CD4-positive, CD25-positive, alpha-beta regulatory T cell (primary cell): ENCODE measurements around the gene OR10H1. TPM values are rescaled to one million over a fixed set of nuclear protein-coding genes. Genes with fewer than 3 reads are reported as not detected.
"Not testable (repeated sequence)": the region's sequence is repeated elsewhere in the genome, so short reads cannot be mapped to it uniquely, and the experiment has no call there.

Experiments
- ATAC-seq, 2 donors: fragments of 150-1000 bp; cut with Tn5 transposase; one replicate each; pipeline ENCODE4 v1.10.0; 2021; ENCODE audit warnings: low read depth in 2 of 2, moderate number of reproducible peaks in 2 of 2, moderate library complexity in 1 of 2
- DNase-seq, 3 donors: peaks; one replicate each; pipeline versions ENCODE4 v3.0.0 to v3.0.0-alpha.2; 2012 to 2022; ENCODE audit warnings: mixed read lengths in 1 of 3
- H3K27ac ChIP-seq: one replicate; pipeline ENCODE4 v1.7.0; 2013; ENCODE audit warnings: mild to moderate bottlenecking, low read length; ENCODE audit not compliant: insufficient read depth, poor library complexity, severe bottlenecking
- H3K27me3 ChIP-seq: one replicate; pipeline ENCODE4 v1.7.0; 2013; ENCODE audit warnings: low read length; ENCODE audit not compliant: control insufficient read depth, insufficient read depth
- H3K36me3 ChIP-seq: one replicate; pipeline ENCODE4 v1.7.0; 2013; ENCODE audit warnings: mild to moderate bottlenecking, low read length, moderate library complexity; ENCODE audit not compliant: control insufficient read depth, insufficient read depth
- H3K4me1 ChIP-seq: 2 replicates; pipeline ENCODE4 v1.7.0; 2013; ENCODE audit warnings: mild to moderate bottlenecking, low read length; ENCODE audit not compliant: insufficient read depth, control insufficient read depth, poor library complexity, severe bottlenecking
- H3K4me3 ChIP-seq: one replicate; pipeline ENCODE4 v1.7.0; 2013; ENCODE audit warnings: low read depth, mild to moderate bottlenecking, low read length, moderate library complexity
- H3K9me3 ChIP-seq, 2 experiments: 1 replicate in 1 of 2; 2 replicates in 1 of 2; pipeline ENCODE4 v1.7.0; 2013; ENCODE audit warnings: low read length in 2 of 2, mild to moderate bottlenecking in 1 of 2, moderate library complexity in 1 of 2; ENCODE audit not compliant: control insufficient read depth in 2 of 2
- H3K27ac Mint-ChIP-seq, 3 donors: one replicate each; pipeline ENCODE4 v1.8.0; 2020 to 2022; ENCODE audit warnings: mild to moderate bottlenecking in 3 of 3, mixed read lengths in 3 of 3, moderate library complexity in 2 of 3
- H3K27me3 Mint-ChIP-seq: one replicate; pipeline ENCODE4 v1.8.0; 2022; ENCODE audit warnings: mild to moderate bottlenecking, mixed read lengths
- H3K36me3 Mint-ChIP-seq: one replicate; pipeline ENCODE4 v1.8.0; 2020; ENCODE audit warnings: mixed read lengths
- H3K4me1 Mint-ChIP-seq, 4 donors: one replicate each; pipeline ENCODE4 v1.8.0; 2020 to 2022; ENCODE audit warnings: mixed read lengths in 4 of 4, mild to moderate bottlenecking in 1 of 4
- H3K4me3 Mint-ChIP-seq, 4 donors: one replicate each; pipeline ENCODE4 v1.8.0; 2020 to 2022; ENCODE audit warnings: mild to moderate bottlenecking in 4 of 4, mixed read lengths in 4 of 4, moderate library complexity in 3 of 4
- H3K9me3 Mint-ChIP-seq, 7 donors: one replicate each; pipeline ENCODE4 v1.8.0; 2020 to 2022; ENCODE audit warnings: mixed read lengths in 7 of 7, mild to moderate bottlenecking in 3 of 7, moderate library complexity in 2 of 7
- polyA plus RNA-seq, 4 donors: library from polyadenylated mRNA; unstranded; fragments of 300-500 nt; fragmentation: Illumina TruSeq; gene quantifications; one replicate each; pipeline ENCODE4 v1.2.3, GENCODE V29; 2021
- total RNA-seq: library from RNA; stranded (reverse); gene quantifications from one replicate; pipeline ENCODE4 v1.2.3, GENCODE V29; 2022

OR10H1 gene
- total and polyA plus RNA-seq, 5 donors from 2014 or later: not detected

DNA sequence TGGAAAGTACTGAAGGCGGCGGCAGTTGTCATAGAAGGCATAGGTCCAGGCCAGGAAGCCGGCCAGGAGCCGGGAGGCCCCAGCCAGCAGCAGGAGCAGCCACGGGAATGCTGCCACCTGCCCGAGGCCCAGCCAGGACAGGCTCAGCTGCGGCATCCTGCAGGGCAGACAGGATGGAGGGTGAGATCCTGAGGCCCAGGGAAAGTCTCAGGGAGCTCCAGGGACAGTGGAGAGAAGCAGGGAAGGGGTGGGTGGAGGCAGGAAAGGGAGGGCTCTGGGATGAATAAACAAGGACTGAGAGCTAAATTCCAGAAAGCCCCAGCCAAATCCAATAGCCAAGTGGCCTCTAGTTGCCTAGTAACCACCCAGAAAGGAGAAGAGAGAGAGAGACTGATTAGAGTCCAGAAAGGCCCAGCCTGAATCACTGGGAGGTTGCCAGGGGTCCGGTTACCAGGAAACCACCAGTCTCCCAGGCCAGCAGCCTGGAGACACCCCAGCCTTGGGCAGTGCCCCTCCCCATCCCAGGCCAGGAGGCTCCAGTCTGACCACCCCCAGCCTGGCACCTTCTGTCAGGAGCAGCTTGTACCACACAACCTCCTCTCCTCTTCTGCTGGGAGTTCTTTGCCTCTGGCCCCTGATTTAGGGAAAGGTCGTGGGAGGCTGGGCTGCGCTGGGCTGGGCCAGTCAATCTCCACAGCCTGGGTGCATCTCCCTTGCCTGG lies 35.5 kb downstream of the OR10H1 start:
- no peaks in the 10 kb centered on the region for H3K36me3 Mint-ChIP-seq
- no peaks in the 10 kb centered on the region for H3K4me1 ChIP-seq
- no peaks in the 10 kb centered on the region for H3K27me3 ChIP-seq
- H3K4me1 Mint-ChIP-seq: peaks cover 0 to 8% (median 0%) of the 10 kb centered on the region in 4 donors
- H3K36me3 ChIP-seq: no peaks in the 10 kb centered on the region
- peaks cover 0 to 3% (median 0%) of the 10 kb centered on the region in 7 donors for H3K9me3 Mint-ChIP-seq
- H3K27me3 Mint-ChIP-seq: peaks cover 5% of the 10 kb centered on the region
- H3K27ac Mint-ChIP-seq: no peak overlapping the region
- ATAC-seq (no peak), DNase-seq (no peak)
- no peaks in the 10 kb centered on the region for H3K9me3 ChIP-seq
- no peak overlapping the region for H3K27ac ChIP-seq
- no peak overlapping the region for H3K4me3 ChIP-seq
- H3K4me3 Mint-ChIP-seq: no peak overlapping the region

DNA sequence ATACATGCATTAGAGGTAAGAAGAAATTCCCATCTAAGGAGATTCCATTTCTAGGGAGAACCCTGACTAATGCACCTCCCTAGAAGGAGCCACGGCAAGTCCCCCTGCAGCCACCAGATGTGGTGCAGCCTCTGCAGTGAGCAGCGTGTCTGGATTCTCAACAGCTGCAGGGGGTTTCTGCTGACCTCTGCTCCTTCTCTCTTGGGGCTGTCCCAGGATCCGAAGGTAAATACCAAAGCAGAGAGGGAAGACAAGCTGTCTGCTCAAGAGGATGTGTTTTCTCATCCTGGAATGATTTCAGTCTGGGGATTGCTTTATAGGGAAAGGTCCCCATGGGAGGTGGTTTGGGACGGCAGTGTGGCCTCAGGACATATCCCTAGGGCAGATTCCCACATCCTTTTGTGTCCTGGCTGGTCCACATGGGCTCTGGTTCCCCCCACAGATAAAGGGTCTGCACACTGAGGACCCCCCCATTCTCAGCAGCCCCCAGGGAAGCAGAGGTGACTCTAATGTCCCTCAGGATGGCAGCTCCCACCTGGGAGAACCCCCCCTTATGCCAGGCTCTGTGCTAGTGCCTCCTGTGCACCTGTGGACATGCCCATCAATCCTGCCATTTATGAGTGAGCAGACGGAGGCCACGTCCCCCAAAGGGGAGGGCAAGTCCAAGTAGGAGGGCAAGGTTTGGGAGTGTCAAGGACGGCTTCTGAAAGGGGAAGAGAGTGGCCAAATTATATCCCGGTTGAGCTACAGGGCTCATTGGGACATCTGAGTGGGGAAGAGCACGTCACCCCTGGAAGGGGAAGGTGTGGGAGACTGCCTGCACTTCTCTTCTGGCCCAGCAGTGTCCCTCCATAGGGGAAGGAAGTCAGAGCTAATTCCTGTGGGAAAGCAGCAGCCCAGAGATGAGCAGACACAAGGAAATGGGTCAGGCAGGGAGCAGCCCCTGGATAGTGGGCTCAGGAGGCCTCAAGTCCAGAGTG lies 38.2 kb downstream of the OR10H1 start:
- Mint-ChIP-seq H3K9me3 (peaks cover 0 to 1% (median 0%) of the 10 kb centered on the region in 7 donors), H3K4me3 (no peak overlapping the region), H3K36me3 (no peaks in the 10 kb centered on the region), H3K27me3 (peaks cover 9% of the 10 kb centered on the region), H3K4me1 (peaks cover 0 to 8% (median 0%) of the 10 kb centered on the region in 4 donors), H3K27ac (peak overlapping the region in 1 of 3 donors; percentile 41)
- ATAC-seq: no peak
- H3K4me1 ChIP-seq: no peaks in the 10 kb centered on the region
- no peak overlapping the region for H3K27ac ChIP-seq
- H3K36me3 ChIP-seq: no peaks in the 10 kb centered on the region
- peaks cover 3% of the 10 kb centered on the region for H3K27me3 ChIP-seq
- H3K9me3 ChIP-seq: no peaks in the 10 kb centered on the region
- DNase-seq: no peak
- H3K4me3 ChIP-seq: no peak overlapping the region

DNA sequence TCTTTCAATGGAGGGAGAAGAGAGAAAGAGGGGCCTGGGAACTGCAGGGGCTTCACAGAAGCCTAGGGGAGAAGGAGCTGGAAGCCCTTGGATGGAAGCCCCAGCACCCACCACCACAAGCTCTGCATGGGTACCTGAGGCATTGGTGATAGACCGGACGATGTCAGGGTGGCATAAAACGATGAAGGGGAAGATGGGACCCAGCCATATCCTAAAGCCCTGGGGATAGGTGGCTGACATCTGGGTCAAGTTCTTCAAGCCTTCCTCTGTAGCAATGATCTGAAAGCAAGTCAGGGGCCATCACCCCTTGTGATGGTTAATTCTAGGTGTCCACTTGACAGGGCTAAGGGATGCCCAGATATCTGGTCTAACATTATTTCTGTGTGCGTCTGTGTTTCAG lies 39.2 kb downstream of the OR10H1 start:
- Mint-ChIP-seq H3K36me3 (no peaks in the 10 kb centered on the region), H3K4me3 (no peak overlapping the region), H3K4me1 (peaks cover 0 to 8% (median 0%) of the 10 kb centered on the region in 4 donors), H3K27ac (peak overlapping the region in 1 of 3 donors; percentile 14), H3K9me3 (peaks cover 0 to 3% (median 2%) of the 10 kb centered on the region in 7 donors), H3K27me3 (peaks cover 9% of the 10 kb centered on the region)
- no peaks in the 10 kb centered on the region for H3K4me1 ChIP-seq
- no peaks in the 10 kb centered on the region for H3K36me3 ChIP-seq
- ATAC-seq (no peak), DNase-seq (no peak)
- no peak overlapping the region for H3K27ac ChIP-seq
- no peaks in the 10 kb centered on the region for H3K9me3 ChIP-seq
- peaks cover 3% of the 10 kb centered on the region for H3K27me3 ChIP-seq
- no peak overlapping the region for H3K4me3 ChIP-seq

DNA sequence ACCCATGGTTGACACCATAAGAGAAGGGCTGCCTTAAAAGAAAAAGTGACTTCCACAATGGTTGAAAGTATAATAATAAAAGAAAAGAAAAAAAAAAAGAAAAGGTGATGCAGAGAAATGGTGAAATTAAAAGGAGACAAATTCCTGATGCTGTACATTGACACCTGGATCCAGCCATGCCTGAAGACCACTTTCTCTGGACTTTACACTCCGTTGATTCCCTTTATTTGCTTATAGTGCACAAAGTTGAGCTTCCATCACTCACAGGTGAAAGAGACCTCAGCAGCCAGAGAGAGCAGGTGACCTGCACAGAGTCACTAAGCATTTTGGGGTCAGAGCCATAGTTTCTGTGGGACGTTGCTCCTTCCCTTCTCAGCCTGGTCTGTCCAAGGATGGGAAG lies 40.2 kb downstream of the OR10H1 start:
- no peak overlapping the region for H3K27ac ChIP-seq
- no peaks in the 10 kb centered on the region for H3K36me3 ChIP-seq
- no peaks in the 10 kb centered on the region for H3K9me3 ChIP-seq
- H3K36me3 Mint-ChIP-seq: no peaks in the 10 kb centered on the region
- no peak overlapping the region for H3K4me3 ChIP-seq
- no peak overlapping the region for H3K4me3 Mint-ChIP-seq
- no peaks in the 10 kb centered on the region for H3K4me1 Mint-ChIP-seq
- H3K27ac Mint-ChIP-seq: no peak overlapping the region
- no peaks in the 10 kb centered on the region for H3K4me1 ChIP-seq
- DNase-seq (no peak), ATAC-seq (no peak)
- H3K27me3 ChIP-seq: peaks cover 3% of the 10 kb centered on the region
- peaks cover 0 to 3% (median 2%) of the 10 kb centered on the region in 7 donors for H3K9me3 Mint-ChIP-seq
- H3K27me3 Mint-ChIP-seq: peaks cover 14% of the 10 kb centered on the region

DNA sequence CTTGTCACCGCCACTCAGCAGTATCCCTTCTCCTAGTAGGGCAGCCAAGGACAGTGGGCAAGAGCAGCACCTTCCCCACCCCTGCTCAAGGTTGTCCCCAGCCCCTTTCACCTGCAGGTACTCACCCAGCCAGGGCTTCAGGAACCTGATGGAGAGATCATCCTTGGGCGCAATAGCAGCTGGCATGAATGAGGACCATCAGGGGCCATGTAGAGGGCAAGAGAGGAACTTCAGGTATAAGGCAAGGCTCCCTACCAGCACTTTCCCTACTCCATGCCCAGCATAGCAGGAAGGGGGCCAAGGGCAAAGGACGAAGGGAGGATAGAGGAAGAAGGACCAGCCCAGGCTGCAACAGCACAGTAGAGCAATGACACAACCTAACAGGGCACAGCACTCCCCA lies 41.3 kb downstream of the OR10H1 start:
- not testable (repeated sequence) for H3K4me3 Mint-ChIP-seq
- H3K27me3 Mint-ChIP-seq: peaks cover 15% of the 10 kb centered on the region

DNA sequence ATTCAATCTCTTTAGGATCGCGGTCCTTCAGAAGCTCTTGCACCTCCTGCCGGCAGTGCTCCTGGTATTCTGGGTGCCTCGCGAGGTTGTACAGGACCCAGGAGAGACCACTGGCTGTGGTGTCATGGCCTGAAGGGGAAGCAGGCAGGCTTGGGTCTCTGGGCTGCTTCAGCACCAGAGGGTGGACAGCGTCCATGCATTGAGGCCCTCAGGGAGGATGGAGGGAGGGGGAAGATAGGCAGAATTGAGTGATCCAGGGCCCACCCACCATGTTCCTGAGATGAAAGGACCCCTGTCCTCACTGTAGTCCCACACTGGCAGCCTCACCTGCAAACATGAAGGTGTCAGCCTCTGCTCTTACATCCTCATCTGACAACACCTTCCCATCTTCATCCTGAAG lies 45.9 kb downstream of the OR10H1 start:
- H3K36me3 Mint-ChIP-seq: no peaks in the 10 kb centered on the region

More for the DNA sequence above, 41.3 kb downstream of the OR10H1 start:
- H3K4me3 ChIP-seq, H3K36me3 Mint-ChIP-seq, H3K36me3 ChIP-seq, H3K4me1 ChIP-seq, H3K27ac Mint-ChIP-seq, H3K9me3 Mint-ChIP-seq, H3K4me1 Mint-ChIP-seq, ATAC-seq, H3K27me3 ChIP-seq, H3K9me3 ChIP-seq, DNase-seq, H3K27ac ChIP-seq: not testable (repeated sequence)

DNA sequence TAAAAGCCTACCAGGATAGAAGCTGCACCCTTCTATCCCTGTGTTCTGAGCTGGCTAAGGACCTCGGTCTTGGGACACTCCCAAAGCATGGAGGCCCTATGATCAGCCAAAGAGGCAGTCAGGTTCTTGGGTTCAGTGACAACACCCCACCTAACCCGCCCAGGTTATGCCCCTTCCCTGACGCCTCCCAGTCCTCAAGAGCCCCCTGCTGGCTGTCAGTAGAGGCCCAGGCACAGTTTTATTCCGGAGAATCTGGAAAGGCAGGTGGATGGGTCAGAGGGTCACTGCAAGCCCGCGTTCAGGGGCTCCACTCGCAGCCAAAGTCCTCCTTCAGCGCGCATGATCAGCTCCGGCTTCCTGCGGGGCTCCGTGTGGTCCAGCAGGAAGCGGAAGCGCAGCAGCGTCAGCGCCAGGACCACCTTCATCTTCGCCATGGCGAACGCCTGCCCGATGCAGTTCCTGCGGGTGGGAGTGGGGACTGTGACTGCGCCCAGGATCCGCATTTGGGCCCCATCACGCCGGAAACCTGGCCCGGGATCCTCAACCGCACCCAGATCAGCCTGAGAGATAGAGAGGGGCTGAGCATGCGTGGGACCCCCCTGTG lies 55.4 kb downstream of the OR10H1 start:
- Mint-ChIP-seq H3K4me3 (no peak overlapping the region), H3K27ac (no peak overlapping the region), H3K9me3 (peaks cover 0 to 9% (median 0%) of the 10 kb centered on the region in 7 donors), H3K27me3 (peaks cover 56% of the 10 kb centered on the region), H3K36me3 (no peaks in the 10 kb centered on the region), H3K4me1 (peaks cover 0 to 7% (median 0%) of the 10 kb centered on the region in 4 donors)
- ATAC-seq: no peak
- Histone ChIP-seq H3K27ac (no peak overlapping the region), H3K27me3 (peaks cover 32% of the 10 kb centered on the region), H3K36me3 (no peaks in the 10 kb centered on the region), H3K4me3 (no peak overlapping the region), H3K9me3 (peaks cover 0 to 8% of the 10 kb centered on the region in 2 experiments), H3K4me1 (no peaks in the 10 kb centered on the region)
- DNase-seq: no peak

More for the DNA sequence above, 45.9 kb downstream of the OR10H1 start:
- peaks cover 10% of the 10 kb centered on the region for H3K27me3 Mint-ChIP-seq
- DNase-seq (no peak), ATAC-seq (no peak)
- H3K4me1 Mint-ChIP-seq: no peaks in the 10 kb centered on the region
- Histone ChIP-seq H3K4me1 (no peaks in the 10 kb centered on the region), H3K4me3 (no peak overlapping the region), H3K27ac (no peak overlapping the region), H3K27me3 (peaks cover 6% of the 10 kb centered on the region), H3K36me3 (no peaks in the 10 kb centered on the region), H3K9me3 (no peaks in the 10 kb centered on the region)
- H3K4me3 Mint-ChIP-seq: no peak overlapping the region
- H3K9me3 Mint-ChIP-seq: peaks cover 0 to 4% (median 2%) of the 10 kb centered on the region in 7 donors
- H3K27ac Mint-ChIP-seq: no peak overlapping the region
